HCT116 (cell line): ENCODE measurements around the gene DCAF4. TPM values are rescaled to one million over a fixed set of nuclear protein-coding genes. Genes with fewer than 3 reads are reported as not detected.

Experiments
- ATAC-seq: fragments of 200-7000 bp; cut with Tn5 transposase; 2 replicates; pipeline ENCODE4 v1.9.1; 2020; ENCODE audit warnings: mild to moderate bottlenecking, moderate library complexity
- BruUV-seq: library from RNA; stranded (reverse); fragments of 400-500 nt; replicated peaks from 2 replicates; lab custom pipeline; 2021; lab: Mats Ljungman, UMichigan
- CTCF ChIA-PET: fragments of 300-600 bp; sonication (Branson Sonifier 250); formaldehyde crosslinking; loops from one replicate; lab custom pipeline; 2021; ENCODE audit warnings: antibody characterized with exemption; lab: Charles Lee
- POLR2A ChIA-PET: fragments of 300-600, 350-600 bp; sonication (Branson Sonifier 250); formaldehyde crosslinking; loops from one replicate; lab custom pipeline; 2021; ENCODE audit warnings: antibody characterized with exemption; lab: Charles Lee
- RAD21 ChIA-PET, 2 experiments: fragments of 300-600 bp; sonication (Branson Sonifier 250); formaldehyde crosslinking; loops; one replicate each; lab custom pipeline; 2023; ENCODE audit warnings: low total read pairs in 2 of 2; ENCODE audit not compliant: uncharacterized antibody in 2 of 2, unreplicated experiment in 2 of 2, low non-redundant PET in 1 of 2; lab: Charles Lee
- DNase-seq: peaks from one replicate; pipeline ENCODE4 v3.0.0-alpha.2; 2010; ENCODE audit warnings: low read depth, low spot score
- H2AFZ ChIP-seq: fragments of 200-600 bp; shearing (Covaris generic), sonication (generic); 2 replicates; pipeline ENCODE4 v1.6.1; 2017; ENCODE audit warnings: low read depth, mixed run types, mixed read lengths, antibody characterized with exemption, low read length; ENCODE audit not compliant: poor library complexity, severe bottlenecking
- H3K27ac ChIP-seq: 2 replicates; pipeline ENCODE4 v1.5.1; 2012; ENCODE audit warnings: low read depth, low read length
- H3K27me3 ChIP-seq: fragments of 200-600 bp; sonication (generic); 2 replicates; pipeline ENCODE4 v1.6.1; 2016; ENCODE audit warnings: mixed run types, low read length, mixed read lengths; ENCODE audit not compliant: insufficient read depth
- H3K36me3 ChIP-seq, 2 experiments: fragments of 200-500 bp in 1 of 2; fragments of 200-600 bp in 1 of 2; sonication (Bioruptor generic) in 1 of 2; sonication (generic) in 1 of 2; 2 replicates each; pipeline versions ENCODE4 v1.5.1 to v1.6.1; 2014 to 2016; ENCODE audit warnings: low read length in 2 of 2, inconsistent platforms in 1 of 2, mixed read lengths in 1 of 2, mixed run types in 1 of 2; ENCODE audit not compliant: insufficient read depth in 2 of 2, control insufficient read depth in 1 of 2
- H3K4me1 ChIP-seq, 2 experiments: fragments of 200-600 bp in 1 of 2; sonication (generic) in 1 of 2; 2 replicates each; pipeline versions ENCODE4 v1.5.1 to v1.6.1; 2012 to 2017; ENCODE audit warnings: low read length in 2 of 2, inconsistent platforms in 1 of 2, mild to moderate bottlenecking in 1 of 2, mixed read lengths in 1 of 2, mixed run types in 1 of 2, moderate library complexity in 1 of 2; ENCODE audit not compliant: insufficient read depth in 2 of 2, control insufficient read depth in 1 of 2
- H3K4me2 ChIP-seq: fragments of 200-600 bp; sonication (generic); 2 replicates; pipeline ENCODE4 v1.6.1; 2017; ENCODE audit warnings: mixed run types, low read length, mixed read lengths
- H3K4me3 ChIP-seq, 2 experiments: fragments of 200-600 bp in 1 of 2; sonication (generic) in 1 of 2; replicated peaks in 1 of 2; 2 replicates each; pipeline ENCODE4 v1.5.1; 2011 to 2016; ENCODE audit warnings: low read length in 2 of 2, control low read depth in 1 of 2, low read depth in 1 of 2, mild to moderate bottlenecking in 1 of 2, mixed read lengths in 1 of 2, mixed run types in 1 of 2
- H3K79me2 ChIP-seq: fragments of 200-600 bp; sonication (generic); 2 replicates; pipeline ENCODE4 v1.6.1; 2017; ENCODE audit warnings: mild to moderate bottlenecking, mixed run types, low read length, moderate library complexity, mixed read lengths; ENCODE audit not compliant: insufficient read depth
- H3K9ac ChIP-seq: fragments of 200-600 bp; sonication (generic); 2 replicates; pipeline ENCODE4 v1.6.1; 2016; ENCODE audit warnings: low read length, mixed read lengths
- H3K9me2 ChIP-seq: fragments of 200-600 bp; sonication (generic), shearing (Covaris generic); 2 replicates; pipeline ENCODE4 v1.6.1; 2017; ENCODE audit warnings: mixed run types, mild to moderate bottlenecking, moderate library complexity; ENCODE audit not compliant: insufficient read depth
- H3K9me3 ChIP-seq, 2 experiments: fragments of 200-500 bp in 1 of 2; fragments of 200-600 bp in 1 of 2; sonication (Bioruptor generic) in 1 of 2; sonication (generic) in 1 of 2; 2 replicates each; pipeline ENCODE4 v1.6.1; 2014 to 2017; ENCODE audit warnings: low read length in 2 of 2, mixed read lengths in 2 of 2, inconsistent platforms in 1 of 2, low read depth in 1 of 2, mild to moderate bottlenecking in 1 of 2, mixed run types in 1 of 2, moderate library complexity in 1 of 2; ENCODE audit not compliant: control insufficient read depth in 1 of 2, insufficient read depth in 1 of 2
- H4K20me1 ChIP-seq: fragments of 200-600 bp; sonication (generic), shearing (Covaris generic); 2 replicates; pipeline ENCODE4 v1.6.1; 2017; ENCODE audit warnings: mixed run types, mild to moderate bottlenecking, moderate library complexity; ENCODE audit not compliant: insufficient read depth
- CBX3 ChIP-seq: IDR thresholded peaks from 2 replicates; pipeline ENCODE4 v1.6.1; 2012; ENCODE audit warnings: low read depth
- CEBPB ChIP-seq: IDR thresholded peaks from 2 replicates; pipeline ENCODE4 v1.6.1; 2012; ENCODE audit warnings: low read depth
- CTCF ChIP-seq, 3 experiments: fragments of 200-600 bp in 1 of 3; sonication (generic) in 1 of 3; IDR thresholded peaks in 2 of 3; conservative IDR thresholded peaks in 1 of 3; 2 replicates each; pipeline ENCODE4 v1.5.1; 2012 to 2017; ENCODE audit warnings: low read depth in 2 of 3, low read length in 2 of 3, antibody characterized with exemption in 1 of 3, borderline replicate concordance in 1 of 3, control low read depth in 1 of 3, mild to moderate bottlenecking in 1 of 3, mixed read lengths in 1 of 3, mixed run types in 1 of 3, moderate library complexity in 1 of 3; ENCODE audit not compliant: insufficient read depth in 1 of 3
- ELF1 ChIP-seq: IDR thresholded peaks from 2 replicates; pipeline ENCODE4 v1.6.1; 2012; ENCODE audit warnings: low read depth, borderline replicate concordance
- EZH2 ChIP-seq: fragments of 200-600 bp; sonication (generic); IDR thresholded peaks from 2 replicates; pipeline ENCODE4 v1.6.1; 2017; ENCODE audit warnings: antibody characterized with exemption, mixed run types
- EZH2phosphoT487 ChIP-seq: fragments of 200-600 bp; IDR thresholded peaks from 2 replicates; pipeline ENCODE4 v1.6.1; 2018; ENCODE audit warnings: antibody characterized with exemption, borderline replicate concordance
- JUND ChIP-seq: IDR thresholded peaks from 2 replicates; pipeline ENCODE4 v1.6.1; 2012
- POLR2A ChIP-seq: IDR thresholded peaks from 2 replicates; pipeline ENCODE4 v1.7.0; 2011; ENCODE audit warnings: borderline replicate concordance; ENCODE audit not compliant: insufficient read depth, insufficient read length; ENCODE audit errors: extremely low read depth
- POLR2AphosphoS5 ChIP-seq: IDR thresholded peaks from 2 replicates; pipeline ENCODE4 v1.6.1; 2011; ENCODE audit warnings: mild to moderate bottlenecking, low read depth, low read length, moderate library complexity
- REST ChIP-seq: IDR thresholded peaks from 2 replicates; pipeline ENCODE4 v1.6.1; 2012; ENCODE audit warnings: low read depth
- SIN3A ChIP-seq: IDR thresholded peaks from 2 replicates; pipeline ENCODE4 v1.6.1; 2012; ENCODE audit warnings: low read depth
- YY1 ChIP-seq: IDR thresholded peaks from 2 replicates; pipeline ENCODE4 v1.6.1; 2011; ENCODE audit warnings: low read length, low read depth, moderate library complexity, mild to moderate bottlenecking; ENCODE audit not compliant: insufficient replicate concordance; ENCODE audit errors: extremely low read depth
- ZBTB33 ChIP-seq: IDR thresholded peaks from 2 replicates; pipeline ENCODE4 v1.6.1; 2011; ENCODE audit warnings: mild to moderate bottlenecking, low read length, moderate library complexity; ENCODE audit not compliant: insufficient replicate concordance; ENCODE audit errors: extremely low read depth
- intact Hi-C: fragments of 100-400 bp; cut with micrococcal nuclease; formaldehyde crosslinking; loops from 2 replicates; pipeline ENCODE4 v1.10.0; 2022
- total RNA-seq: library from RNA; stranded (reverse); gene quantifications from one replicate; pipeline ENCODE4 v1.2.1, GENCODE V29; 2021; ENCODE audit not compliant: unreplicated experiment

Gene DCAF4
- total RNA-seq, 1 experiment from 2014 or later: 19.3 TPM

GRCh38 chr14:72999316-72999715, 73.1 kb downstream of the DCAF4 start:
- no peaks in the 10 kb centered on the region for H3K9me3 ChIP-seq
- H3K4me2 ChIP-seq: no peak overlapping the region
- no peaks in the 10 kb centered on the region for H3K4me1 ChIP-seq
- ChIA-PET RAD21 (no interaction called here), CTCF (no interaction called here), POLR2A (no interaction called here)
- no peaks in the 10 kb centered on the region for H3K79me2 ChIP-seq
- H3K9ac ChIP-seq: no peak overlapping the region
- intact Hi-C loops: no loop called here
- no peak overlapping the region for H2AFZ ChIP-seq
- ATAC-seq: no peak
- no peaks in the 10 kb centered on the region for H3K27me3 ChIP-seq
- H3K9me2 ChIP-seq: no peaks in the 10 kb centered on the region
- no peak overlapping the region for H3K4me3 ChIP-seq
- TF ChIP-seq CBX3: no peak
- no peak for TF ChIP-seq YY1
- TF ChIP-seq JUND: no peak
- TF ChIP-seq EZH2: no peak
- BruUV-seq: no TSS peak
- H3K27ac ChIP-seq: no peak overlapping the region
- H4K20me1 ChIP-seq: no peaks in the 10 kb centered on the region
- DNase-seq: no peak
- no peaks in the 10 kb centered on the region for H3K36me3 ChIP-seq

- ChIA-PET RAD21 (no interaction called here), POLR2A (no interaction called here), CTCF (no interaction called here)
- no peak overlapping the region for H2AFZ ChIP-seq
- intact Hi-C loops: no loop called here
- no peaks in the 10 kb centered on the region for H3K9me3 ChIP-seq
- DNase-seq: no peak
- no peaks in the 10 kb centered on the region for H3K4me1 ChIP-seq
- no peak for ATAC-seq
- H3K27ac ChIP-seq: no peak overlapping the region
- H4K20me1 ChIP-seq: no peaks in the 10 kb centered on the region
- no TSS peak for BruUV-seq
- no peak overlapping the region for H3K4me2 ChIP-seq
- H3K4me3 ChIP-seq: no peak overlapping the region
- H3K9ac ChIP-seq: no peak overlapping the region
- H3K9me2 ChIP-seq: no peaks in the 10 kb centered on the region
- no peaks in the 10 kb centered on the region for H3K79me2 ChIP-seq
- H3K36me3 ChIP-seq: no peaks in the 10 kb centered on the region
- no peaks in the 10 kb centered on the region for H3K27me3 ChIP-seq
- no peak for TF ChIP-seq SIN3A
- TF ChIP-seq CEBPB: no peak
- TF ChIP-seq CBX3: no peak
- TF ChIP-seq REST: no peak
- no peak for TF ChIP-seq ELF1
- TF ChIP-seq POLR2AphosphoS5: no peak
- TF ChIP-seq EZH2phosphoT487: no peak
- no peak for TF ChIP-seq ZBTB33
- TF ChIP-seq EZH2: no peak
- no peak for TF ChIP-seq JUND
- no peak for TF ChIP-seq POLR2A
- TF ChIP-seq CTCF (IDR thresholded peaks at IDR 0.05 in 2 of 3, conservative IDR thresholded peaks at IDR 0.05 in 1 of 3; ENCODE audit: borderline replicate concordance in 1 of 3, insufficient read depth in 1 of 3, low read depth in 2 of 3, low read length in 2 of 3): no peak
Observed at GRCh38 chr14:73000073-73000472, 73.8 kb downstream of the DCAF4 start.
